Ovary (tissue), 9 donors: ENCODE results near the gene CD52. TPM values are rescaled to one million over a fixed set of nuclear protein-coding genes. Genes with fewer than 3 reads are reported as not detected.

Source experiments
- DNase-seq, 5 donors: peaks; one replicate each; pipeline ENCODE4 v3.0.0-alpha.2; 2019 to 2020
- H3K27ac ChIP-seq, 2 donors: fragments of 200-600 bp; one replicate each; pipeline versions ENCODE4 v1.5.1 to v1.8.0; 2019 to 2022
- H3K27me3 ChIP-seq: fragments of 200-600 bp; one replicate; pipeline ENCODE4 v1.8.0; 2022
- H3K36me3 ChIP-seq: fragments of 200-600 bp; sonication (generic); one replicate; pipeline ENCODE4 v1.5.1; 2019
- H3K4me1 ChIP-seq: one replicate; pipeline ENCODE4 v1.8.1; 2013; ENCODE audit warnings: mild to moderate bottlenecking, moderate library complexity; ENCODE audit not compliant: insufficient read depth
- H3K4me3 ChIP-seq: fragments of 200-600 bp; sonication (generic); one replicate; pipeline ENCODE4 v1.5.1; 2017
- H3K9me3 ChIP-seq, 2 donors: fragments of 200-600 bp in 1 of 2; sonication (generic) in 1 of 2; one replicate each; pipeline versions ENCODE4 v1.5.1 to v1.8.1; 2013 to 2019; ENCODE audit warnings: mild to moderate bottlenecking in 1 of 2, moderate library complexity in 1 of 2
- CTCF ChIP-seq, 3 donors: fragments of 450-650 bp in 2 of 3; fragments of 200-600 bp in 1 of 3; IDR thresholded peaks; one replicate each; pipeline versions ENCODE4 v1.5.1 to v1.8.0; 2016 to 2022; ENCODE audit warnings: antibody characterized with exemption in 3 of 3, mild to moderate bottlenecking in 1 of 3
- EP300 ChIP-seq: sonication (generic); formaldehyde crosslinking; IDR thresholded peaks from one replicate; pipeline ENCODE4 v1.6.1; 2017; ENCODE audit warnings: antibody characterized with exemption
- POLR2A ChIP-seq: fragments of 450-650 bp; IDR thresholded peaks from one replicate; pipeline ENCODE4 v1.6.1; 2017; ENCODE audit warnings: antibody characterized with exemption, mild to moderate bottlenecking, moderate library complexity
- WGBS, 3 donors: extraction: QIAGEN DNeasy Blood & Tissue Kit in 1 of 3; methylation state at CpG; one replicate each; pipeline versions ENCODE4 v1.1.5 to v1.1.7; 2013 to 2017; 5-methylcytosine and 5-hydroxymethylcytosine counted together
- intact Hi-C, 4 donors: fragments of 100-400 bp; cut with DNase I; formaldehyde crosslinking; loops; one replicate each; pipeline versions ENCODE4 v1.11.0 to v1.15.1; 2022 to 2023
- polyA plus RNA-seq, 2 donors: library from polyadenylated mRNA; stranded (reverse); fragments of 200-250 nt in 1 of 2; fragments of 350-450 nt in 1 of 2; fragmentation: Illumina TruSeq in 1 of 2; extraction: RNeasy Lipid Tissue Mini Kit (QIAGEN cat#74804) in 1 of 2; gene quantifications; one replicate each; pipeline ENCODE4 v1.2.3, GENCODE V29; 2013 to 2014
- total RNA-seq, 7 donors: library from RNA; depleted of rRNA in 2 of 7; stranded (reverse); fragments of >200 nt in 2 of 7; fragmentation: NEBNext Ultra II Directional in 3 of 7; extraction: Animal tissue kit (Norgen Biotek cat#: 25700) in 3 of 7; gene quantifications; one replicate each; pipeline versions ENCODE4 v1.1.0 to v1.2.4, GENCODE V29; 2016 to 2023
- donor health status: DM: no; HTN: no; CAD: no; lungs with moderate emphysema.
- donor health status: DM: no; HTN: no; CAD: no.
- donor health status: Bipolar disorder and iron deficiency.
- donor health status: DM: yes; HTN: yes; CAD: no.
- donor health status: DM: no; HTN: no; CAD: no.
- donor health status: DM: yes; HTN: yes; CAD: no.

CD52 gene
- total and polyA plus RNA-seq, 9 donors: 1.3 to 45.5 (median 4.3) TPM; not detected in 1

GRCh38 chr1:26335774-26336476, 18.2 kb downstream of the CD52 start:
- no peak for TF ChIP-seq POLR2A
- no peak for TF ChIP-seq CTCF (IDR thresholded peaks at IDR 0.05)
- no peak for TF ChIP-seq EP300
- 3 to 4% (median 3%) methylated on average over 41 of the region's 41 CpGs for WGBS, 3 donors
- intact Hi-C loops: no loop called here
- Histone ChIP-seq H3K4me3 (peak overlapping the region; percentile 31), H3K9me3 (no peaks in the 10 kb centered on the region), H3K36me3 (no peaks in the 10 kb centered on the region), H3K4me1 (peaks cover 6% of the 10 kb centered on the region), H3K27ac (no peak overlapping the region), H3K27me3 (no peaks in the 10 kb centered on the region)
- no peak for DNase-seq

GRCh38 chr1:26336477-26337205, 18.9 kb downstream of the CD52 start:
- no peak overlapping the region for H3K27ac ChIP-seq
- TF ChIP-seq POLR2A: no peak
- TF ChIP-seq EP300: no peak
- no peak for TF ChIP-seq CTCF (IDR thresholded peaks at IDR 0.05)
- DNase-seq: peak; percentile 36 to 68 (median 52)
- intact Hi-C loops: no loop called here
- H3K9me3 ChIP-seq: no peaks in the 10 kb centered on the region
- H3K4me3 ChIP-seq: peak overlapping the region; percentile 31
- no peaks in the 10 kb centered on the region for H3K36me3 ChIP-seq
- WGBS, 3 donors: 8 to 20% (median 9%) methylated on average over 18 to 52 of the region's 52 CpGs
- peaks cover 6% of the 10 kb centered on the region for H3K4me1 ChIP-seq
- H3K27me3 ChIP-seq: no peaks in the 10 kb centered on the region

GRCh38 chr1:26337206-26337535, 19.4 kb downstream of the CD52 start:
- TF ChIP-seq CTCF (IDR thresholded peaks at IDR 0.05) (no peak), POLR2A (no peak), EP300 (no peak)
- Histone ChIP-seq H3K36me3 (no peaks in the 10 kb centered on the region), H3K27ac (no peak overlapping the region), H3K4me1 (peaks cover 6% of the 10 kb centered on the region), H3K27me3 (no peaks in the 10 kb centered on the region), H3K9me3 (no peaks in the 10 kb centered on the region), H3K4me3 (no peak overlapping the region)
- 77 to 81% (median 79%) methylated on average over 7 of the region's 7 CpGs for WGBS, 3 donors
- no peak for DNase-seq
- intact Hi-C loops: no loop called here

GRCh38 chr1:26337625-26338024, 19.9 kb downstream of the CD52 start:
- no peak overlapping the region for H3K4me3 ChIP-seq
- no peaks in the 10 kb centered on the region for H3K27me3 ChIP-seq
- no peaks in the 10 kb centered on the region for H3K9me3 ChIP-seq
- H3K27ac ChIP-seq: no peak overlapping the region
- TF ChIP-seq EP300: no peak
- no peak for TF ChIP-seq POLR2A
- no peak for TF ChIP-seq CTCF (IDR thresholded peaks at IDR 0.05)
- WGBS, 3 donors: 69 to 80% (median 74%) methylated on average over 4 of the region's 4 CpGs
- no peak for DNase-seq
- peaks cover 6% of the 10 kb centered on the region for H3K4me1 ChIP-seq
- H3K36me3 ChIP-seq: no peaks in the 10 kb centered on the region
- intact Hi-C loops: no loop called here
